A549 (cell line): ENCODE results near the gene DPYSL3.

Source experiments
- CEBPB ChIP-seq, 2 experiments: fragments of >200 bp in 1 of 2; sonication (Bioruptor Twin) in 1 of 2; formaldehyde crosslinking in 1 of 2; IDR thresholded peaks; 2 replicates each; pipeline ENCODE4 v1.6.1; 2012 to 2016
- CHD2 ChIP-seq: fragments of 150-350 bp; IDR thresholded peaks from 2 replicates; pipeline ENCODE4 v1.6.1; 2014; ENCODE audit warnings: low read length; ENCODE audit not compliant: partially characterized antibody
- EP300 ChIP-seq, 2 experiments: fragments of >200 bp; sonication (Bioruptor Twin); formaldehyde crosslinking; IDR thresholded peaks; 2 replicates in 1 of 2; 3 replicates in 1 of 2; pipeline ENCODE4 v1.6.1; 2016 to 2017
- JUN ChIP-seq, 2 experiments: fragments of >200 bp; sonication (Bioruptor Twin); formaldehyde crosslinking; IDR thresholded peaks; 2 replicates in 1 of 2; 3 replicates in 1 of 2; pipeline ENCODE4 v1.6.1; 2016 to 2017
- KDM1A ChIP-seq: fragments of 200-600 bp; sonication (generic); IDR thresholded peaks from 2 replicates; pipeline ENCODE4 v1.6.1; 2016; ENCODE audit warnings: low read depth, mild to moderate bottlenecking
- MAZ ChIP-seq: fragments of 150-350 bp; IDR thresholded peaks from 2 replicates; pipeline ENCODE4 v1.6.1; 2014; ENCODE audit warnings: antibody characterized with exemption, low read depth, low read length, borderline replicate concordance
- NPAS2 ChIP-seq: fragments of 250-450 bp; sonication (Bioruptor Pico); IDR thresholded peaks from 2 replicates; pipeline ENCODE4 v1.8.0; 2022; ENCODE audit warnings: mild to moderate bottlenecking, moderate library complexity, borderline replicate concordance
- POLR2A ChIP-seq: IDR thresholded peaks from 2 replicates; pipeline ENCODE4 v1.6.1; 2012; ENCODE audit warnings: mild to moderate bottlenecking, low read length
- RCOR1 ChIP-seq: fragments of 150-350 bp; IDR thresholded peaks from 2 replicates; pipeline ENCODE4 v1.6.1; 2014; ENCODE audit warnings: antibody characterized with exemption, low read length, low read depth
- SMC3 ChIP-seq: fragments of >200 bp; sonication (Bioruptor Twin); formaldehyde crosslinking; IDR thresholded peaks from 3 replicates; pipeline ENCODE4 v1.6.1; 2018; ENCODE audit warnings: inconsistent platforms
- ZC3H11A ChIP-seq: fragments of 450-650 bp; IDR thresholded peaks from 2 replicates; pipeline ENCODE4 v1.6.1; 2014; ENCODE audit warnings: antibody characterized with exemption, mild to moderate bottlenecking
- TF ChIP-seq, protein P1 (sequence below): fragments of >200 bp; sonication (Bioruptor Twin); formaldehyde crosslinking; IDR thresholded peaks from 3 replicates; pipeline ENCODE4 v1.5.1; 2016
- TF ChIP-seq, protein P2 (sequence below): fragments of >200 bp; sonication (Bioruptor Twin); formaldehyde crosslinking; IDR thresholded peaks from 3 replicates; pipeline ENCODE4 v1.6.1; 2016
- TF ChIP-seq, protein P3 (sequence below): fragments of 450-650 bp; IDR thresholded peaks from 2 replicates; pipeline ENCODE4 v1.6.1; 2014; ENCODE audit warnings: antibody characterized with exemption

GRCh38 chr5:147538236-147538635, 28.4 kb upstream of the DPYSL3 start:
- TF ChIP-seq, protein P1, sequence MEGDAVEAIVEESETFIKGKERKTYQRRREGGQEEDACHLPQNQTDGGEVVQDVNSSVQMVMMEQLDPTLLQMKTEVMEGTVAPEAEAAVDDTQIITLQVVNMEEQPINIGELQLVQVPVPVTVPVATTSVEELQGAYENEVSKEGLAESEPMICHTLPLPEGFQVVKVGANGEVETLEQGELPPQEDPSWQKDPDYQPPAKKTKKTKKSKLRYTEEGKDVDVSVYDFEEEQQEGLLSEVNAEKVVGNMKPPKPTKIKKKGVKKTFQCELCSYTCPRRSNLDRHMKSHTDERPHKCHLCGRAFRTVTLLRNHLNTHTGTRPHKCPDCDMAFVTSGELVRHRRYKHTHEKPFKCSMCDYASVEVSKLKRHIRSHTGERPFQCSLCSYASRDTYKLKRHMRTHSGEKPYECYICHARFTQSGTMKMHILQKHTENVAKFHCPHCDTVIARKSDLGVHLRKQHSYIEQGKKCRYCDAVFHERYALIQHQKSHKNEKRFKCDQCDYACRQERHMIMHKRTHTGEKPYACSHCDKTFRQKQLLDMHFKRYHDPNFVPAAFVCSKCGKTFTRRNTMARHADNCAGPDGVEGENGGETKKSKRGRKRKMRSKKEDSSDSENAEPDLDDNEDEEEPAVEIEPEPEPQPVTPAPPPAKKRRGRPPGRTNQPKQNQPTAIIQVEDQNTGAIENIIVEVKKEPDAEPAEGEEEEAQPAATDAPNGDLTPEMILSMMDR, result no peak
- TF ChIP-seq CEBPB (IDR thresholded peaks at IDR 0.05), result no peak
- TF ChIP-seq POLR2A, result no peak
- no peak for TF ChIP-seq NPAS2
- TF ChIP-seq ZC3H11A, result no peak
- TF ChIP-seq, protein P2, sequence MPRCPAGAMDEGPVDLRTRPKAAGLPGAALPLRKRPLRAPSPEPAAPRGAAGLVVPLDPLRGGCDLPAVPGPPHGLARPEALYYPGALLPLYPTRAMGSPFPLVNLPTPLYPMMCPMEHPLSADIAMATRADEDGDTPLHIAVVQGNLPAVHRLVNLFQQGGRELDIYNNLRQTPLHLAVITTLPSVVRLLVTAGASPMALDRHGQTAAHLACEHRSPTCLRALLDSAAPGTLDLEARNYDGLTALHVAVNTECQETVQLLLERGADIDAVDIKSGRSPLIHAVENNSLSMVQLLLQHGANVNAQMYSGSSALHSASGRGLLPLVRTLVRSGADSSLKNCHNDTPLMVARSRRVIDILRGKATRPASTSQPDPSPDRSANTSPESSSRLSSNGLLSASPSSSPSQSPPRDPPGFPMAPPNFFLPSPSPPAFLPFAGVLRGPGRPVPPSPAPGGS, result no peak
- TF ChIP-seq JUN (IDR thresholded peaks at IDR 0.05), result no peak
- TF ChIP-seq, protein P3, sequence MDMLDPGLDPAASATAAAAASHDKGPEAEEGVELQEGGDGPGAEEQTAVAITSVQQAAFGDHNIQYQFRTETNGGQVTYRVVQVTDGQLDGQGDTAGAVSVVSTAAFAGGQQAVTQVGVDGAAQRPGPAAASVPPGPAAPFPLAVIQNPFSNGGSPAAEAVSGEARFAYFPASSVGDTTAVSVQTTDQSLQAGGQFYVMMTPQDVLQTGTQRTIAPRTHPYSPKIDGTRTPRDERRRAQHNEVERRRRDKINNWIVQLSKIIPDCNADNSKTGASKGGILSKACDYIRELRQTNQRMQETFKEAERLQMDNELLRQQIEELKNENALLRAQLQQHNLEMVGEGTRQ, result no peak
- no peak for TF ChIP-seq SMC3
- no peak for TF ChIP-seq CHD2
- no peak for TF ChIP-seq RCOR1
- TF ChIP-seq MAZ, result no peak
- TF ChIP-seq EP300 (IDR thresholded peaks at IDR 0.05), result no peak
- TF ChIP-seq KDM1A, result no peak
